ENCODE measurements around the gene WWC2. TPM values are rescaled to one million over a fixed set of nuclear protein-coding genes. Genes with fewer than 3 reads are reported as not detected.

The WWC2 gene
- total RNA-seq, 4 donors from 2014 or later = 4.6 to 40.4 (median 9.5) TPM

GRCh38 chr4:183071222-183071621 lies 27.8 kb upstream of the WWC2 start:
- no peaks in the 10 kb centered on the region for H3K27me3 ChIP-seq
- TF ChIP-seq POLR2A (IDR thresholded peaks at IDR 0.05) (no peak), CTCF (IDR thresholded peaks at IDR 0.05) (no peak)
- H3K27ac ChIP-seq = no peak overlapping the region

GRCh38 chr4:183072176-183072575 lies 26.9 kb upstream of the WWC2 start:
- Histone ChIP-seq H3K27me3 (no peaks in the 10 kb centered on the region), H3K36me3 (no peaks in the 10 kb centered on the region), H3K9me3 (peaks cover 0 to 4% (median 0%) of the 10 kb centered on the region in 4 donors), H3K4me3 (no peak overlapping the region), H3K27ac (no peak overlapping the region), H3K4me1 (no peaks in the 10 kb centered on the region)
- no peak for DNase-seq
- no peak for TF ChIP-seq POLR2A (IDR thresholded peaks at IDR 0.05)
- TF ChIP-seq CTCF (IDR thresholded peaks at IDR 0.05) = no peak

More at GRCh38 chr4:183071222-183071621, 27.8 kb upstream of the WWC2 start:
- no peak for DNase-seq
- Histone ChIP-seq H3K36me3 (no peaks in the 10 kb centered on the region), H3K4me1 (no peaks in the 10 kb centered on the region), H3K9me3 (peaks cover 0 to 4% (median 0%) of the 10 kb centered on the region in 4 donors), H3K4me3 (no peak overlapping the region)

- Histone ChIP-seq H3K4me1 (no peaks in the 10 kb centered on the region), H3K9me3 (peaks cover 0 to 4% (median 0%) of the 10 kb centered on the region in 4 donors), H3K27me3 (no peaks in the 10 kb centered on the region), H3K36me3 (no peaks in the 10 kb centered on the region), H3K4me3 (no peak overlapping the region), H3K27ac (no peak overlapping the region)
- DNase-seq = no peak
- no peak for TF ChIP-seq CTCF (IDR thresholded peaks at IDR 0.05)
- no peak for TF ChIP-seq POLR2A (IDR thresholded peaks at IDR 0.05)
These were observed 25.3 kb upstream of the WWC2 start for GRCh38 chr4:183073838-183074145.

- H3K4me1 ChIP-seq = no peaks in the 10 kb centered on the region
- no peaks in the 10 kb centered on the region for H3K9me3 ChIP-seq
- no peak for DNase-seq
- no peak for TF ChIP-seq CTCF (IDR thresholded peaks at IDR 0.05)
- no peak for TF ChIP-seq POLR2A (IDR thresholded peaks at IDR 0.05)
- no peak overlapping the region for H3K4me3 ChIP-seq
- no peaks in the 10 kb centered on the region for H3K27me3 ChIP-seq
- H3K27ac ChIP-seq = no peak overlapping the region
- no peaks in the 10 kb centered on the region for H3K36me3 ChIP-seq
These were observed 24.6 kb upstream of the WWC2 start for GRCh38 chr4:183074288-183074990.

- H3K9me3 ChIP-seq = no peaks in the 10 kb centered on the region
- H3K4me1 ChIP-seq = peaks cover 0 to 4% (median 0%) of the 10 kb centered on the region in 4 donors
- H3K27ac ChIP-seq = no peak overlapping the region
- no peak overlapping the region for H3K4me3 ChIP-seq
- no peaks in the 10 kb centered on the region for H3K36me3 ChIP-seq
- TF ChIP-seq POLR2A (IDR thresholded peaks at IDR 0.05) (no peak), CTCF (IDR thresholded peaks at IDR 0.05) (no peak)
- no peaks in the 10 kb centered on the region for H3K27me3 ChIP-seq
- DNase-seq = no peak
These were observed 20.4 kb upstream of the WWC2 start for GRCh38 chr4:183078634-183079033.

Measured in Peyer's patch (tissue), 4 donors.